CD4-positive, alpha-beta T cell treated with Interleukin-4 for 4 hours (primary cell): ENCODE measurements around the gene PRMT2.
A peak's percentile ranks its signal among the peaks of the same experiment; 100 is the strongest.
"Not testable (repeated sequence)": the region's sequence is repeated elsewhere in the genome, so short reads cannot be mapped to it uniquely, and the experiment has no call there.

Source experiments
- DNase-seq: peaks from one replicate; pipeline ENCODE4 v3.0.0-alpha.2; 2020

The PRMT2 gene

GRCh38 chr21:46618738-46619379 lies 16.6 kb upstream of the PRMT2 start:
- no peak for DNase-seq

- no peak for DNase-seq
Observed at GRCh38 chr21:46619846-46620245, 15.6 kb upstream of the PRMT2 start.

- DNase-seq, result no peak
Observed at GRCh38 chr21:46620846-46621245, 14.6 kb upstream of the PRMT2 start.

GRCh38 chr21:46621457-46622182 lies 13.9 kb upstream of the PRMT2 start:
- DNase-seq, result peak; percentile 38

GRCh38 chr21:46622226-46622625 lies 13.2 kb upstream of the PRMT2 start:
- DNase-seq, result peak; percentile 80

- DNase-seq, result no peak
Observed at GRCh38 chr21:46624050-46624449, 11.4 kb upstream of the PRMT2 start.

- no peak for DNase-seq
Observed at GRCh38 chr21:46625759-46626158, 9.7 kb upstream of the PRMT2 start.

- DNase-seq, result peak; percentile 66
Observed at GRCh38 chr21:46626536-46626935, 8.9 kb upstream of the PRMT2 start.

- no peak for DNase-seq
Observed at GRCh38 chr21:46626975-46627501, 8.4 kb upstream of the PRMT2 start.

- no peak for DNase-seq
Observed at GRCh38 chr21:46627726-46628125, 7.7 kb upstream of the PRMT2 start.

- DNase-seq, result no peak
Observed at GRCh38 chr21:46628868-46629267, 6.6 kb upstream of the PRMT2 start.

GRCh38 chr21:46630915-46631314 lies 4.6 kb upstream of the PRMT2 start:
- not testable (repeated sequence) for DNase-seq

GRCh38 chr21:46633566-46633965 lies 1.9 kb upstream of the PRMT2 start:
- peak; percentile 66 for DNase-seq

GRCh38 chr21:46634427-46634826 lies 1.0 kb upstream of the PRMT2 start:
- DNase-seq, result no peak

- DNase-seq, result peak; percentile 53
Observed at GRCh38 chr21:46634966-46635323, 529 bp upstream of the PRMT2 start.

GRCh38 chr21:46636181-46636512 lies 673 bp downstream of the PRMT2 start:
- DNase-seq, result no peak

GRCh38 chr21:46636550-46637285 lies 1.2 kb downstream of the PRMT2 start:
- peak; percentile 61 for DNase-seq

- DNase-seq, result no peak
Observed at GRCh38 chr21:46637952-46638746, 2.7 kb downstream of the PRMT2 start.

GRCh38 chr21:46639489-46640386 lies 4.3 kb downstream of the PRMT2 start:
- peak; percentile 35 for DNase-seq

GRCh38 chr21:46641656-46642055 lies 6.2 kb downstream of the PRMT2 start:
- DNase-seq, result no peak

GRCh38 chr21:46643379-46644177 lies 8.1 kb downstream of the PRMT2 start:
- no peak for DNase-seq
